ENCODE data around the gene CBX2.
A peak's percentile ranks its signal among the peaks of the same experiment; 100 is the strongest.

Gene CBX2

DNA sequence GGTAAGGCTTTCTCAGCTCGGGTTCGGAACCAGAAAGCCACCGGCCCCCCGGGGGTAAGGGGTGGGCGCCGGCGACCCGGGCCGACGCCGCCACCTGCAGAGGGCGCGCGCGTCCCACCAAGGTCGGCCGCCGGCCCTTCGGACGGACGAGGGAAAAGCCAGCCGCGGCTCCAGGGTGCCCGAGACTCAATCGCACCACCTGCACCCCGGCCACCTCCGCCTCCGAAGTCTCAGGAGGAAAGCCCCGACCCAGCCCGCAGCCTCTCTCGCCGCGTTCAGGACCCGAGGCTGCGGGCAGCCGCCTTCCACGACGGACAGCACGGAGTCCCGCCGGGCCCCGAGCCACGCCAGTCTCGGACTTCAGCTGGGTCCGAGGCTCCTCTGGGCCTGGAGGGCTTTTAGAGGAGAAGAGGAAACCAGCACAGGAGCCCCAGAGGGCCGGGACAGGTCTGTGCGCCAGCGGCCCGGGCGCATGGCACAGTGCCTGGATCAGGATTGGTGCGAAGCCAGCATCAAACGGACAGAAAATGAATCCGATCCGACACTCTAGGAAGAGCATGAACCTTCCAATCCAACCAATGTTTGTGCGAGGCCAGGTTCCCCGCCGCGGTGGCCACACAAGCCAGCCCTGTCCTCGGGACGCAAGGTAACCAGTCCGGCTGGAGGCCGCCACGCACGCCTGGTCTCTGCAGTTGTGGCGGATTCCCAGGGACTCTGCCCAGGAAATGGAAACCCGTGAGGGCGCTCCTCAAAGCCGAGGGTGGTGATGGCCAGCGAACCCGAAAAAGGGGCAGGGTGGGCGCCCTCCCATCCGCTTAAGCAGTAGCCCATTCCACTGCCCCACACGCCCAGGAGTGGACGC, 12.2 kb downstream of the CBX2 start:
- no peak for DNase-seq

DNA sequence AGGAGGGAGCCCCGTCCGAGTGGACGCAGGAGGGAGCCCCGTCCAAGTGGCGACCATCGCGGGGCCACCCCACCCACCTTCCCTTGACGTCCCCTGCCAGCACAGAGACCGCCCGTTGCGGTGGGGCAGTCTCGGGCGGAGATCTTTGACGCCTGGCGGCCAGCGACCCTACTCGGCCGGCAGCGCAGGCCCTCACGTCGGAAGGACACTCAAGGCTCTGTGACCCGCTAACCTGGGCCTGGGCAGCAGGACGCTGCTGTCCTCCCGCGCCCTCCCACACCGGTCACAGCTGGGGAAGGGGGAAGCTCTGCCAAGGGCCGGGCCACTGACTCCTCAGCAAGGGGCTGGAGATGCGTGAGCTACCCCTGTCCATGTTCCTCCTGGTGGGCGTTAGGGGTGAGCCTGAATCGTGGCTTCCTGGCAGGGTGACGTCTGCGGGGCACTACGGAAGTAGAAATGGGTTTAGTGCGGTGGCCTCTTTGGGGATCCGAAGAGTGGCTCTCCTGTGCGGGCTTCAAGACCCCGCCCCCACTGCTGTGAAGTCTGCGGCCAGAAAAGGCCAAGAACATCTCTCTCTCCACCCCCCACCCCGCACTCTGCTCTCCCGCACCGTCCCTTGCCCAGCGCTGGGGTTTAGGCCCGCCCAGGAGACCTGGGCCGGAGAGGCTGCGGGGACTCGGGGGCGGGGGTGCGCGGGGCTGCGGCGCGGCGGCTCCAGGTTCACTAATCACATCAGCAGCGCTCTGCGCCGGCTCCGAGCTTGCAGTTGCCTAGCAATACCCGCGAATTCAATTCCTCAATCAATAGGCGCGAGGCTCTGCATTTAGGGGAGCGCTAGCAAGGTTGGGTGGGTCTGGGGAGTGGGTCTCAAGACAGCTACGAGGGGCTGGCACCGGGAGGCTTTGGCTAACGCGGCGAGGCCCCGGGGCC, 13.1 kb downstream of the CBX2 start:
- DNase-seq: no peak

DNA sequence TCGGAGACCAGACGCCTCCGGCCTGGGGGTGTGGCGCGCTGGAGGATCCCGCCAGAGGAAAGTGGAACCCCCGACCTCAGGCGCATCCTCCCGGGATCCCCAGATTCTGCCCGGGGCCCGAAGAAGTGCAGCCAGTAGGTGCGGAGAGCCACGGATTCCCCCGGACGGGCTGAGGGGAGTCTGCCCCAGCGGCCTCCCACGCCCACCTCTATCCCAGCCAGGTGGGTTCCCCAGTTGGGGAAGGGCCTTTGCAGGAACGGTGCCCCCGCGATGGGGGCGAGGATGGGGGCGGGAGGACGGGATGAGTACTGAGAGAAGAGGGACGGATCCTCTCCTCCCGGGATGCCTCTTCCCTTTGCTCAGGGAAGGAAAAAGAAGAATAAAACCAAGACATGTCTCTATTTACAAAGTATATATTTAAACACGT, 13.8 kb downstream of the CBX2 start:
- DNase-seq: no peak

DNA sequence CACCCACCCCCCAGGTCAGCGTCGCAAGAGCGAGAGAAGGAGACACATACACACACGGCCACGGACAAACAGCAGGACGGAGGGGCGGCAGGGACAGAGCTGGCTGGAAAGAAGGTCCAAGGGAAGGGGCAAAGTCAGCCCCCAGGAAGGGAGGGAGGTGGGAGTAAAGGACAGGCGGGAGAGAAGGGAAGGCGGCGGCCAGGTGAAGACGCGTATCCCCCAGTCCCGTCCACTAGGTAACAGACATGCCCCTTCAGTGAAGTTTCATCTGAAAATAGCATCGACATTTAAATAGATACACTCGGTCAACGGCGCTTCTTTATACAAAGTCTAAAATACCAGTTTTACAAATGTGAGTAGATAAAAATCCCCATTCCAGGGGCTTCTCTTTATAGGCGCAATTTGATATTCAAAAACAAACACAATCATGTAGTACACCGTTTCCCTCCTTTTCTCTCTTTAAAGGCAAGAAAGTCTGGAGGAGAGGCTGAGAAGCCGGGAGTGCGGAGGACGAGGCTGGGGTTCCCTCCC, 14.5 kb downstream of the CBX2 start:
- DNase-seq: no peak

DNA sequence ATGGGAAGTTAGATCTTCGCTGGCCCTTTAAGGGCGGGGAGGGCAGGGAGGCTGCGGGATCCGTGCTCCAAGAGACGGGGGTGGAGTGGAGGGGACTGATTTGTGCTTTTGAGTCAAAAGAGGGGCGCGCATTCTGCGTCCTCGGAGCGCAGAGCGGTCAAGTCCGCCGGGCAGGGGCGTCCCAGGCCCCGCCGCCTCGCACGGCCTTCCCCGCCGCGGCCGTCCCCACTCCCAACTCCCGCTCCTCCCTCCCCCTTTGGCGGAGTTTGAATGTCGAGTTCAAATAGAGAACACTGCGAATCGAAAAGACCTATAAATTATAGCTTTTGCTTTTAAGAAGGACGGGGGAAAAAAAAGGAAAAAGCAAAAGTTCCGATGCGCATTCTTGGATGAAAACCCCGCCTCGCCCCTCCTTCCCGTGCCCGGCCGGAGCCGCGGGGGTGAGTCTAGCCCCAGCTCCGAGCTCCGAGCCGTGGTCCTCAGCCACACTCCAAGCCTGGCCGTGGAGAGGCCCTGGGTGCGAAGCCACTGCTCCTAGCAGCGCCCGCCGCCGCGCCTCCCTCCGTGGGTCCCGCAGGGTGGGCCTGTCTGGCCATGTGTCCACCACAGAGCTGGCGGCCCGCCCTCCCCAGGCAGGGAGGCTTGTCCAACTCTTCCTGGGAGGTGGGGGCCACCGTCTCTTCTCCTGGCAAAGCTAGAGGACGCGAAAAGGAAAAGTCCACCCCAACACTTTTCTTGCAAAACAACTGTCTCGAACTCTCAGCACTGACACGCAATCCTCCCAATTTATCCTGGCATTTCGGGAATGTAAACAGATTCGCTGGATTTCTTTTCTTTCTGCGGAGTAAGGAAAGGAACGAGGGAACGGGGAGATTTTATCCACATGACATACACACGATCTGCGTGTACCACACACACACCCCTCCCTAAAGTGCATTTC, 15.3 kb downstream of the CBX2 start:
- DNase-seq: no peak

DNA sequence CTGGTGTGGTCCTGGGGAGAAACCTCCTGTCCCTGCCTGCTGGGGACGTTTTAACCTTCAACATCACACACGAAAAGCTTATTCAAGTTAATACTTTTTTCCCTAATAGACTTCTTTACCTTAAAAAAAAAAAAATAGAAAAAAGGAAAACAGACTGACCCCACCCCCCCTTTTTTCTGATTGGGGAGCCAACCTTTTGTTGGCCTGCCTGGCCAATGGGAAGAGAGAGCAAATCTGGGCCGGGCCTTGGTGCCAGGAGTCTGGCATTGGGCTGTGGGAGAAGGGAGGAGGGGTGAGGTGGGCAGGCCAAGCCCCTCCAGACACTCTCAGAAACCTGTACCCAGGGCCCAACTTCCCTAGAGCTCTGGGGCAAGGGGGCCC, 16.0 kb downstream of the CBX2 start:
- no peak for DNase-seq

DNA sequence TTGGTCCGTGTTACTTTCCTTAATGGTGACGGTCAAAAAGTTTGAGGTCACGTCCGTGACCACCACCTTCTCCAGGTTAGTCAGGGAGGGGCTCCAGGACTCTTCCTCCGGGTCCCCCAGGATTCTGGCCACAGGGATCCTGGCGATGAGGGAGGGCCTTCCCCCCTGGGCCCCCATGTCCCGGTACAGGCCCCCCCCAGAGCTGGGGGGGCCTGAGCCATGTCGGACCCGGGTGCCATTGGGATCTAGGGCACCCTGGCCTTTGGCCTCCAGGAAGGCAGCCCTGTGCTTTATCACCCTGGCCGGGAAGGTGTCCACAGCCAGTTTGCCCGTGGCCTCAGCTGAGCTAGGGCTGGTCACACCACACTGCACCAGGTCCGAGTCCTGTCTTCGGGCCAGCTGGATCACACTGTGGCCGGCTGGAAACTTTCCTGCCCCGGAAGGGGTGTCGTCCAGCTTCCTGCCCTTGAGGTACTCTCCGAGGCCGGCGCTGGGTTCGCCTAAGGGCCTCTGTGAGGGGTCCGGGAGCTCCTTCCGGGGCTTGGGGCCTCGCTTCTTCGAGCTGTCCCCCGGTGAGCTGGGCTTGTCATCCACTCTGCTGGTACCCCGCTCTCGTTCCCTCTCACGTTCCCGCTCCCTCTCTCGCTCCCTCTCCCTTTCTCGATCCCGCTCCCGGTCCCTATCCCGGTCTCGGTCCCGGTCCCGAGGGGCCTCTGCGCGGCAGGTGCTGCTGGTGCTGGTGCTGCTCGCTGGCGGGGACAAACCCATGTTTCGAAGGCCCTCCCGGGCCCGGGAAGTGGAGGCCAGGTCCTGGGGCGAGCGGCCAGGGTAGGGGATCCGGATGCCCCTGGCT, 16.9 kb downstream of the CBX2 start:
- no peak for DNase-seq

DNA sequence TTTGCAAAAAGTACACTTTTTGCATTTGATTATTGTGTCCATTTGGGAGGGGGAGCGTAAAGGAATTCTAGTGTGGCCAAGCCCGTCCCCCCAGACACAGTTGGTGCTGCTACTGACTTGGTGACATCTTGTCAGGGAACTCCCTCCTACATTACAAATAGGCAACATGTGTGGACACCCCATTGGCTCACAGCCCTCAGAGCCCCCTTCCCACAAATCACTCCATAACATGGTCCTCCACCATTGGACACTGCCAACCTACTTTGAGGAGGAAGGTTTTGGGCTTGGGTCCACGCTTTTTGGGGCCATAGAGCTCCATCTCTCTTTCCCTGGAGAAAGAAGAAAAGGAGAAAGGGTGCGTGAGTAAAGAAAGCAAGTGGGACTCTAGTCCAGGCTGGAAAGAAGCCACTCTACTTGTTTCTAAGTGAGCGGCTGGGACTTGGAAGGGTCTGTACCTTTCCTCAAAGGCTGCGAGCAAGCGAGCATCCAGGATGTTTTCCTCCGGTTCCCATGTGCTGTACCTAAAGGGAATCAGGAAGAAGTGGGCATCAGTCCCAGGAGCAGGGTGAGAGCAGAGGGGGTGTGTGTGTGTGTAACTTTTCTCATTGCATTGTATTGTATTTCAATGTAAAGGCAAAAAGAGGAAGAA, 18.0 kb downstream of the CBX2 start:
- DNase-seq: no peak

DNA sequence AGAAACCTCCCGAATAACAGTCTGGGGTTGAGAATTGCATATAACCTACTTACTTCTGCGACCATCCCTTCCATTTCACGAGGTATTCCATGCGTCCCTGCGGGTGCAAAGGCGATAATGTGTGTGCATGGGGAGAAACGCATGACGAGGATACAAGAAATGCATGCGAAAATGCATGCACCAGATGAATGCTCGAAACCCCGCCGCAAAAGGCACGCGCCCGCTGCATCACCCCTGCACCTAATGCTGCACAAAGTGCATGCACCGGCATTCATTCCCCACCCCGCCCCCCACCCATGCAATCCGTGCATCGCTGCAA, 18.5 kb downstream of the CBX2 start:
- no peak for DNase-seq

DNA sequence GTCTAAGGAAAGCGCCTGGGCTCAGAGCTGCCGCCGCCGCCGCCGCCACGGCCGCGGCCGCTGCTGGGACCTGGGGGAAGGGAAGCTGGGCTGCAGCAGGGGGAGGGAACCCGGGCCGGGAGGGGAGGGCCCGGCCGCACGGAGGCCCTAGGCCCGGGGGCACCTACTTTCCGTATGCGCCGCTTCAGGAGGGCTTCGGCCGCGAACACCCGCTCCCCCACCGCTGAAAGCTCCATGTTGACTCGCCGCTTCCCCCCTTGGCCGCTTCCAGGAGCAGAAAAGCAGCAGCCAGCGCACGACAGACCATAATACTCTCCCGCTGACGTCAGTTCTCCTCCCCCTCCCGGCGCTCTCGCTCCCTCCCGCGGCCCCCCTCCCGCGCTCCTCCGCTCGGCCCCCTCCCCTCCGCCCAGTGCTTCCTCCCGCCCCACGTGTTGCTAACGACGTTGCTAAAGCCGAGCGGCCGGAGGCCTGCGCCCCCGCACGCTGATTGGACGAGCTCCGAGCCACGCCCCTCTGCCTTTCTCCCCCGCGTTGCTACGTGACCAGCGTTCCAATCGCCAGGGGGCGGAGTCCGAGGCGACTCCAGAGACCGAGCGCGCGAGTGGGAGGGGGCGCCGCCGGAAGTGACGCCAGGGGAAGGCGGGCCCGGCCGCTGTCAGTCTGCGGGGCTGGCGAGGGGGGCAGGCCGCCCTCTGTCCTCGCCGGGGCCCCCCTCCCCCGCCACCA, 19.0 kb downstream of the CBX2 start, which contains the start of gene CBX8:
TSS of gene CBX8 (minus strand) at position 315 of the 729 bp plus-strand sequence. CDS start at position 236, 79 bp downstream.
- peak; percentile 97 for DNase-seq

DNA sequence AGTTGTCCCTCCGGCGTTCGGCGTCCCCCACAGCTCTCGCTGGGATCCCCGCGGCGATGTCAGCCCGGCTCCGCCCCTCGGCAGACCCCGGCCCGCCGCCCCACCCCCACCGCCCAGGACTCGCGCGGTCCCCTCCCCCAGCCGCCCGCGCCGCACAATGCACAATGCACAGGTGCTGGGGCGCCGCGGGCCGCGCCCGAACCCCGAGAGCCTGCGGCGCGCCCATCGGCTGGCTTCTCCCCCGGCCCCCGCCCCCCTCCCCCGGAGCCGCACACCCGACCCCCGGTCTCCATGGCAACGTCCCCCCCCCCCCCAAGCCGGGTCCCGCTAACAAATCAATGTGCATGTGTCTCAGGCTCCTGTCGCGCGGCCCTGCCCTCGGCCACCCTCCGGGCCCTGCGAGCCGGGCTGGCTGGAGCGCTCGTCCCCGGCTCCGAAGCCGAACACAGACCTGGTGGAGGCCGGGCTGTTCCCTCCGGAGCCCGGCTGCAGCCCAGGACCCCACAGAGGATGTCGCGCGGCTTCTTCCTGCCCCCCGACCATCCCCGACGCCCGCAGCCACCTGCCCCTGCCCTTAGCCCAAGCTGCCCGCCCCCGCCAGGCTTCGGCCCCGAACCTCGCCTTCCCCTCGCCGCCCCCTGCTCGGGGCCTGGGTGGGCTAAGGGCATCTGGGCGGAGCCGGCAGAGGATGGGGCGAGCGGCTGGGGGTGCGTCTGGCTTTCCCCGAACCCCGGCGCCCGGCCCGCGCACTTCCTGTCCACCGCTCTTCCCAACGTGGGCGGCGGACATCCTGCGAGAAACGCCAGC, 19.7 kb downstream of the CBX2 start:
- DNase-seq: no peak

DNA sequence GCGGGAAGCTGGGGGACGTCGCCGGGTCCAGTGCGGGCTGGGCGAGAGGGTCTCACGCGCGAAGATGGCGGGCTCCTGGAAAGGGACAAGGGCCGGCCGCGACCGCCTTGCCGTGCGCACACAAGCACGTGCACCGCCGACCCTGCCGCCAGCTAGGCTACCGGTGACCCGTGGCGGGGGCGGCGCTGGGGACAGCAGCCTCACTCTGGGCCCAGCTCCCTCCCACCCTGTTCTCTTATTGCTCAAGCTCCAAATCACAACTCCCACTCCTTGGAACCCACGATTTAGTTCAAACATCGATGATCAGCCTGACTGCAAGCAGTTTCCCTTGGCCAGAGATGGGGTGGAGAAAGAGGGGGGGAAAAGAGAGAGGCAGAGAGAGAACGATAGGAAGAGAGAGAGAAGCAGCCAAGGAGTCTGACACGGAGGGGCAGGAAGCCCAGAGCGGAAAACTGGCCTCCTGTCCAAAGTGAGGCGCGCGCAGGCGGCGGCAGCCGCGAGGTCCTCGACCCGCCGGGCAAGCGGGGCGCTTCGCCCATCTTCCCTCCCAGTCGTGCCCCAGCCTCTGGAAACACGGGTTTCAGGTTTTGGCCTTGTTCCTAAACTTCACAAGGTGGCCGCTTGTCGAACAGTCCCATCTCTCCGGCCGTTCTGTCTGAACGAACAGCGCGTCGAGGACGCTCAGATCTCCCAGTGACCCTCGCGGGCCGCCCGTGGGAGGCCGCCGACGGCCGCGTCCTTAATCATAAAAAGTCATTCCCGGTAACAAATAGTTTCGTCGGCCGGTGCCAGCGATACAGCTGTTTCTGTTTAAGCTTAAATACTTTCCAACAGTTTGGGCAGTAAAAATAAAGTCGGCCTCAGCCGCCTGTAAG, 20.6 kb downstream of the CBX2 start:
- no peak for DNase-seq

DNA sequence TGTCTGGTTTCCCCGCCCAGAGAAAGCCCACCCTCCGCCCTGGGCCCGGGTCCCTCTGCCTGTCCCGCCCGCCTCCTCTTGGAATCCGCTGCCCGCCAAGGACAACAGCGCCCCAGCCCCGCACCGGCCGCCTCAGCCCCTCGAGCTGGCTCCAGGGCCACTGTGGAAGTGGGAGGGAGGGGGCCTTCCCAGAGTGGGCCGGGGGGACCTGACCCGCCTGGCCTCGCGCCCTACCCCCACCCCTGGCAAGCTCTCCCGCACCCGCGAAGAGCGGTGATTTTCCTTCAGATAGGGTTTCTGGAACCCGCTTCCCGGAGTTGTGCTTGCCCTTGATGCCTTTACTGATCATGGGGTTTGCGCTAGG, 21.2 kb downstream of the CBX2 start:
- no peak for DNase-seq

DNA sequence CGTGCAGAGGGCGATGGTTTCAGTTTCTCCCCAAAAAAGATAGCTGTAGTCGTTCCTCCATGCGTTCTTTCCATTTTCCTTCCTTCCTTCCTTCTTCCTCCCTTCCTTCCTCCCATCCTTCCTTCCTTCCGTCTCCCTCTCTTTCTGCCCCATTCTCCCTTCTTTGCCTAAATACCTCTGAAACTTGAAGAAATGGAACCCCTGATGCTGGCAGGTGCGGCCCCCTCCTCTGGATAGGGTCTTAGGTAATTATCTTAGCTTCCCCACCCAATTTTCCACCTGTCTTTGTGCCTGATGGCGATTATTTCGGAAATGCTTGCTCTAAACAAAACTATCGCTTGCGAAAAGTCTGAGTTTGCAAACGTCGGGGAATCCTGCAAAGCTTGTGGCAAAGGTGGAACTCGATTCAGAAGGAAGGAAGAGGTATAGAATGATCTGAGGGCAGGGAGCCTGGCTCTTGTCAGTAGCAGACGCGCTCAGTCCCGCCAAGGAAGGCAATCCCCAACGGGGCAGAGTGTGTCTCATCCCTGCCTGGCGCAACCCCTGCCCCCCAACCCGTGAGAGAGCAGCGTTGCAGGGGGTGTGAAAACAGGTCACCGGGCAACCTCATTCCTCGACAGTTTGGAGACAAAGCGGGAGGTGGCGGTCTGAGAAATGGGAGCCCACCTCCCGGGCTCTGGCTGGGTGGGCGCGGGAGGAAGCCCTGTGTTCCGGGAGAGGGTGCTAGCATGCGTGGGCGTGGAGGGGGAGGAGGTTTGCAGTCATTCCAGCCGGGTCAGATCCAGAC, 21.8 kb downstream of the CBX2 start:
- DNase-seq: no peak

DNA sequence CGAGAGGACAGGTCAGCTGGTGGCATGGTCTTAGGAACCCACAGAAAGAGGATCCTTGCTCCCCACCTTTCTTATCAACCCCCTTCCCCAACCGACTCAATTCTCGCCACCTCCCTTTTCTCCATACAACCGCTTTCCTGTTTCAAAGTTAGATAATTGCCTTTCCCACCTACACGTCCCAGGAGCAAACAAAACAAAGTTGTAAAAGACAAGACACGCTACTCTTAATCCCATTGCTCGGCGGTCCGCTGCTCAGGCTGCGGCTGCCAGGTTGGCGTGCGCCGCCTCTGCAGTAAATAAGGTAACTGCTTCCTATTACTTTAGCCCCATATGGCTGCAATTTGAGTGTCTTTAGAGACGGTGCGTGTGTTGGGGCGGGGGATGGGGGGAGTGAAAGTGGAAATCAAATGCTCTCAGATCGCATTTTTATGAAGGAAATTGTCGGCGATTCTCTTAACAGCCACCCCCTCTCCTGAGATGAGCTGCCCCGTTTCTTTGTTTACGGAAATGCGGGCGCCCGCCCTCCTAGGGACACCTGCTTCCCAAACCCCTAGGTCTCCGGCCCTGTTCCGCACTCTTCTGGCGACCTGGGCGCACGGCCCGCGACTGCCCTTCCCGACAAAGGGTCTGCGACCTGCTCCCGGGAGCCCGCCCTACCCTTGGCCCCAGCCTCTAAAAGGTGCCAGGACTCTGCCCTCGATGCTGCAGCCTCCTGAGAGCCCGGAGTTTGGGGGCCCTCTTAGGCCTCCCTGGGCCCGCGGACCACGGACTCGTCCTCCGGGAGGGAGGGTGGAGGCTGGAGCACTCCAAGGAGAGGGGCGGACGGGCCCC, 22.6 kb downstream of the CBX2 start:
- DNase-seq: peak; percentile 29

DNA sequence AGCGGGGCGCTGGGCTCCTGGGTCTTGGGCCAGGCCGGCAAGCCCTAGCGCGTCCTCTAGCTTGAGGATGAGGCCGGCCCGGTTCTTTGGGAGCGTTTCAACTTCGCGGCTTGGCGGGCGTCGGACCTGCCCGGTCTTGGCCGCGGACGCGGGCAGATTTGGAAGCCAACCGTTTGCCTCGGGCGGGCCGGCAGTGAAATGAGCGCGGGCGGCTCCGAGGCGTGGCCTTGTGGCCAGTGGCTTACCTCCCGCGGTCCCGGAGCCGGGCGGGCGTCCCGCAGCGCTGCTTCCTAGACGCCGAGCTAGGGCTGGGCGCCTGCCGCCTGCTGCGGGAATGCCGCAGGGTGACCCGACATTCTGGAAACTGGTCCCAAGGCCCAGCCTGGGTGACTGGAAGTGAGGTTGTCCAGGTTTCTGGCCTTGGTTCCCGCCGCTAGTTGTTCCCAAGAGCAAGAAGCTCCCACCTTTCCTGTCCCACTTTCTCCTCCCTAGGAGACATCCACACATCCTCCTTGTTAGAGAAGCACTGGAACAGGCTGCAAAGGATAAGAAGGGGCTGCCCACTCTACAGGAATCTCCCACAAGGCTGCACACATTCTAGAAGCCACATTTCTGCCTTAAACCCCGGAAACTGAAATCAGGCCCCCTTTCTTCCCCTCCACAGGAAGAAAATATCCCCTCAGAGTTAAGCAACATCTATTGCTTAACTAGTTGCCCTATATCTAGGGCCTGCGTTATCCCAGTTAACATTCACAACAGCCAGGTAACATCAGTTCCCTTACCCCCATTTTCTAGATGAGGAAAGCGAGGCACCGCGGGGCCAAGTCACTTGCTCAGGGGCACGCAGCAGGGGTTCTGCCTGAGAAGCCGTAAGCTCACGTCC, 23.4 kb downstream of the CBX2 start:
- peak; percentile 6 for DNase-seq

Data from DMS79 treated with DMSO at 0.1 percent for 48 hours (cell line).